OCI-LY1 (cell line): ENCODE measurements around the gene KCNMB2.

Experiments used
- H2AFZ ChIP-seq: fragments of 200-600 bp; sonication (generic), shearing (Covaris generic); 2 replicates; pipeline ENCODE4 v1.6.0; 2014; ENCODE audit warnings: antibody characterized with exemption, mild to moderate bottlenecking, low read length
- H3F3A ChIP-seq: fragments of 200-600 bp; sonication (generic), shearing (Covaris generic); 2 replicates; pipeline ENCODE4 v1.6.0; 2014; ENCODE audit warnings: mild to moderate bottlenecking, antibody characterized with exemption, low read length, moderate library complexity; ENCODE audit not compliant: insufficient read depth
- H3K27ac ChIP-seq: fragments of 200-600 bp; sonication (generic); 2 replicates; pipeline ENCODE4 v1.5.1; 2014; ENCODE audit warnings: low read length, mixed run types, mild to moderate bottlenecking, low read depth; ENCODE audit not compliant: poor library complexity, severe bottlenecking
- H3K27me3 ChIP-seq: fragments of 200-600 bp; sonication (generic); 2 replicates; pipeline ENCODE4 v1.6.0; 2014; ENCODE audit warnings: antibody characterized with exemption, mild to moderate bottlenecking, low read length, moderate library complexity; ENCODE audit not compliant: insufficient read depth
- H3K36me3 ChIP-seq: fragments of 200-600 bp; sonication (generic); 2 replicates; pipeline ENCODE4 v1.6.1; 2014; ENCODE audit warnings: mild to moderate bottlenecking, antibody characterized with exemption, low read length, moderate library complexity, mixed read lengths; ENCODE audit not compliant: insufficient read depth
- H3K4me1 ChIP-seq: fragments of 200-600 bp; sonication (generic); 2 replicates; pipeline ENCODE4 v1.5.1; 2014; ENCODE audit warnings: mild to moderate bottlenecking, low read length, moderate library complexity; ENCODE audit not compliant: insufficient read depth, severe bottlenecking
- H3K4me2 ChIP-seq: fragments of 200-600 bp; sonication (generic), shearing (Covaris generic); 2 replicates; pipeline ENCODE4 v1.6.1; 2014; ENCODE audit warnings: low read length
- H3K4me3 ChIP-seq: fragments of 200-600 bp; sonication (generic); 2 replicates; pipeline ENCODE4 v1.5.1; 2014; ENCODE audit warnings: low read length, low read depth, mild to moderate bottlenecking, mixed read lengths; ENCODE audit not compliant: poor library complexity, severe bottlenecking
- H3K79me2 ChIP-seq: fragments of 200-600 bp; shearing (Covaris generic); 2 replicates; pipeline ENCODE4 v1.6.1; 2016; ENCODE audit warnings: mixed run types, low read length, mixed read lengths; ENCODE audit not compliant: insufficient read depth
- H3K9ac ChIP-seq: fragments of 200-600 bp; sonication (generic), shearing (Covaris generic); 2 replicates; pipeline ENCODE4 v1.6.1; 2014; ENCODE audit warnings: mild to moderate bottlenecking, low read length, mixed read lengths
- H3K9me2 ChIP-seq: fragments of 200-600 bp; sonication (generic), shearing (Covaris generic); 2 replicates; pipeline ENCODE4 v1.6.1; 2014; ENCODE audit warnings: low read depth, mild to moderate bottlenecking, low read length, mixed read lengths
- H3K9me3 ChIP-seq: fragments of 200-600 bp; shearing (Covaris generic); 2 replicates; pipeline ENCODE4 v1.6.1; 2014; ENCODE audit warnings: low read length, mixed read lengths
- H4K20me1 ChIP-seq: fragments of 200-600 bp; sonication (generic), shearing (Covaris generic); 2 replicates; pipeline ENCODE4 v1.6.0; 2016; ENCODE audit warnings: mild to moderate bottlenecking, low read length; ENCODE audit not compliant: insufficient read depth
- CTCF ChIP-seq: fragments of 200-600 bp; sonication (generic), shearing (Covaris generic); IDR thresholded peaks from 2 replicates; pipeline ENCODE4 v1.5.1; 2017; ENCODE audit warnings: mild to moderate bottlenecking, antibody characterized with exemption, low read length, moderate library complexity, mixed read lengths
- EZH2 ChIP-seq: fragments of 200-600 bp; sonication (generic), shearing (Covaris generic); IDR thresholded peaks from 2 replicates; pipeline ENCODE4 v1.8.0; 2017; ENCODE audit warnings: borderline replicate concordance, mixed run types, mild to moderate bottlenecking, antibody characterized with exemption, low read length, moderate library complexity, mixed read lengths

Gene KCNMB2

GRCh38 chr3:178767581-178767980 is 231.3 kb downstream of the KCNMB2 start:
- no peaks in the 10 kb centered on the region for H3K4me1 ChIP-seq
- no peak overlapping the region for H3K27ac ChIP-seq
- no peak overlapping the region for H3K9ac ChIP-seq
- H3K9me2 ChIP-seq: no peaks in the 10 kb centered on the region
- H3K4me3 ChIP-seq: no peak overlapping the region
- H3K36me3 ChIP-seq: no peaks in the 10 kb centered on the region
- H3K4me2 ChIP-seq: no peak overlapping the region
- no peaks in the 10 kb centered on the region for H3F3A ChIP-seq
- H3K9me3 ChIP-seq: no peaks in the 10 kb centered on the region
- no peaks in the 10 kb centered on the region for H4K20me1 ChIP-seq
- H2AFZ ChIP-seq: no peak overlapping the region
- H3K79me2 ChIP-seq: no peaks in the 10 kb centered on the region
- no peak for TF ChIP-seq CTCF
- no peak for TF ChIP-seq EZH2
- H3K27me3 ChIP-seq: no peaks in the 10 kb centered on the region

- Histone ChIP-seq H3K79me2 (no peaks in the 10 kb centered on the region), H3K4me2 (no peak overlapping the region), H3K4me1 (no peaks in the 10 kb centered on the region), H3F3A (no peaks in the 10 kb centered on the region), H3K36me3 (no peaks in the 10 kb centered on the region), H3K27ac (no peak overlapping the region), H3K9me2 (no peaks in the 10 kb centered on the region), H3K4me3 (no peak overlapping the region), H2AFZ (no peak overlapping the region), H3K9me3 (no peaks in the 10 kb centered on the region), H3K9ac (no peak overlapping the region), H3K27me3 (no peaks in the 10 kb centered on the region), H4K20me1 (no peaks in the 10 kb centered on the region)
- TF ChIP-seq CTCF (no peak), EZH2 (no peak)
These were observed 232.0 kb downstream of the KCNMB2 start for GRCh38 chr3:178768072-178768864.

- H2AFZ ChIP-seq: no peak overlapping the region
- H3K27ac ChIP-seq: no peak overlapping the region
- H3K4me2 ChIP-seq: no peak overlapping the region
- no peaks in the 10 kb centered on the region for H3K36me3 ChIP-seq
- H3K4me3 ChIP-seq: no peak overlapping the region
- no peak overlapping the region for H3K9ac ChIP-seq
- H3K27me3 ChIP-seq: no peaks in the 10 kb centered on the region
- no peaks in the 10 kb centered on the region for H3K9me2 ChIP-seq
- H3F3A ChIP-seq: no peaks in the 10 kb centered on the region
- no peaks in the 10 kb centered on the region for H3K9me3 ChIP-seq
- TF ChIP-seq EZH2 (no peak), CTCF (no peak)
- H3K79me2 ChIP-seq: no peaks in the 10 kb centered on the region
- H4K20me1 ChIP-seq: no peaks in the 10 kb centered on the region
- no peaks in the 10 kb centered on the region for H3K4me1 ChIP-seq
These were observed 235.3 kb downstream of the KCNMB2 start for GRCh38 chr3:178771511-178771910.
